ENCODE data around the gene APOO.

DNA sequence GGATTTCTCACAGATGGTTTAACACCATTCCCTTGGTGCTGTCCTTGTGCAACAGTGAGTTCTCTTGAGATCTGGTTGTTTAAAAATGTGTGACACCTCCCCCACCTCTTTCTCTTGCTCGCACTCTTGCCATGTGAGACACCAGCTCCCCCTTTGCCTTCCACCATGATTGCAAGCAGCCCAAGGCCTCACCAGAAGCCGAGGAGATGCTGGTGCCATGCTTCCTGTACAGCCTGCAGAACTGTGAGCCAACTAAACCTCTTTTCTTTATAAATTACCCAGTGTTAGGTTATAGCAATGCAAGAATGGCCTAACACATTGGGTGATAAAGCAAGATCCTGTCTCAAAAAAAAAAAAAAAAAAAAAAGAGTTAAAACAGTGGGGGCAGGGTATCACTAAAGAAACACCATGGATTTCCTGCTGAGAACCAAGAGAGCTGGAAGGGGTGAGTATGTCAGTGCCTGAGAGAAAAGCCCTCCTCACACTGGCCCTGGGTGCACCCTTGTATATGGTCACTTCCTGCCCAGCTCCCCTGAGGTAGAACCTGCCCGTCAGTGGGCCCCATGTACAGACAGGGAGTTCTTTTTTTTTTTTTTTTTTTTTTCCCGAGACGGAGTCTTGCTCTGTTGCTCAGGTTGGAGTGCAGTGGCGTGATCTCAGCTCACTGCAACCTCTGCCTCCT, 46.4 kb downstream of the APOO start:
- TF ChIP-seq, protein P1, sequence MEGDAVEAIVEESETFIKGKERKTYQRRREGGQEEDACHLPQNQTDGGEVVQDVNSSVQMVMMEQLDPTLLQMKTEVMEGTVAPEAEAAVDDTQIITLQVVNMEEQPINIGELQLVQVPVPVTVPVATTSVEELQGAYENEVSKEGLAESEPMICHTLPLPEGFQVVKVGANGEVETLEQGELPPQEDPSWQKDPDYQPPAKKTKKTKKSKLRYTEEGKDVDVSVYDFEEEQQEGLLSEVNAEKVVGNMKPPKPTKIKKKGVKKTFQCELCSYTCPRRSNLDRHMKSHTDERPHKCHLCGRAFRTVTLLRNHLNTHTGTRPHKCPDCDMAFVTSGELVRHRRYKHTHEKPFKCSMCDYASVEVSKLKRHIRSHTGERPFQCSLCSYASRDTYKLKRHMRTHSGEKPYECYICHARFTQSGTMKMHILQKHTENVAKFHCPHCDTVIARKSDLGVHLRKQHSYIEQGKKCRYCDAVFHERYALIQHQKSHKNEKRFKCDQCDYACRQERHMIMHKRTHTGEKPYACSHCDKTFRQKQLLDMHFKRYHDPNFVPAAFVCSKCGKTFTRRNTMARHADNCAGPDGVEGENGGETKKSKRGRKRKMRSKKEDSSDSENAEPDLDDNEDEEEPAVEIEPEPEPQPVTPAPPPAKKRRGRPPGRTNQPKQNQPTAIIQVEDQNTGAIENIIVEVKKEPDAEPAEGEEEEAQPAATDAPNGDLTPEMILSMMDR (IDR thresholded peaks at IDR 0.05; ENCODE audit: insufficient read depth, low read depth, low read length), result no peak
- TF ChIP-seq EZH2 (IDR thresholded peaks at IDR 0.05; ENCODE audit: insufficient read depth, low read length), result no peak
